A673 (cell line): ENCODE measurements around the gene MPZL1.

Experiments used
- CTCF ChIP-seq: fragments of 300-800, 200-600 bp; sonication (generic); conservative IDR thresholded peaks from 2 replicates; pipeline ENCODE4 v1.5.1; 2017; ENCODE audit warnings: low read depth, mild to moderate bottlenecking, antibody characterized with exemption, low read length, moderate library complexity, mixed read lengths
- EZH2 ChIP-seq: fragments of 200-600 bp; sonication (generic); IDR thresholded peaks from 2 replicates; pipeline ENCODE4 v1.6.1; 2017; ENCODE audit warnings: borderline replicate concordance, low read depth, mild to moderate bottlenecking, mixed read lengths, antibody characterized with exemption, low read length; ENCODE audit not compliant: poor library complexity, severe bottlenecking

- TF ChIP-seq CTCF (no peak), EZH2 (no peak)
Measured at GRCh38 chr1:167710836-167711235, 10.9 kb upstream of the MPZL1 start.
